ENCODE data around the gene TXLNB. TPM values are rescaled to one million over a fixed set of nuclear protein-coding genes. Genes with fewer than 3 reads are reported as not detected.

Gene TXLNB
- total and polyA plus RNA-seq, 2 of the 13 experiments (the other 11 are each of a cell fraction or from before 2014, with no cell fraction given), result not detected

GRCh38 chr6:139253656-139254055, 38.1 kb downstream of the TXLNB start (continued):
- TF ChIP-seq LRRFIP1 (CRISPR knock-in tag; conservative IDR thresholded peaks at IDR 0.05), result no peak
- no peak for TF ChIP-seq CCAR2 (optimal IDR thresholded peaks at IDR 0.05; ENCODE audit: low read depth, low read length)
- no peak for TF ChIP-seq CENPBD1 (CRISPR knock-in tag; IDR thresholded peaks at IDR 0.05; ENCODE audit: borderline replicate concordance, low read depth)
- no peak for TF ChIP-seq CSRNP1 (CRISPR knock-in tag; IDR thresholded peaks at IDR 0.05)
- TF ChIP-seq NFIC (IDR thresholded peaks at IDR 0.05; ENCODE audit: low read length), result no peak
- TF ChIP-seq CBX1 (IDR thresholded peaks at IDR 0.05; ENCODE audit: low read depth), result no peak
- no peak for TF ChIP-seq NR2F2 (IDR thresholded peaks at IDR 0.05; ENCODE audit: borderline replicate concordance, low read depth)
- TF ChIP-seq DDIT3 (CRISPR knock-in tag; IDR thresholded peaks at IDR 0.05), result no peak
- TF ChIP-seq ZNF484 (CRISPR knock-in tag; IDR thresholded peaks at IDR 0.05; ENCODE audit: borderline replicate concordance, low read depth), result no peak

Measured in HepG2 (cell line).